HEK293T (cell line): ENCODE results near the gene TUBAL3.

Experiments used
- CTCF ChIA-PET: fragments of 350-600 bp; formaldehyde crosslinking; extraction: SDS; loops from one replicate; lab custom pipeline; 2021; ENCODE audit warnings: antibody characterized with exemption, inconsistent platforms; lab: Yijun Ruan, JAX
- POLR2A ChIA-PET: fragments of 350-600 bp; formaldehyde crosslinking; extraction: SDS; loops from one replicate; lab custom pipeline; 2020; ENCODE audit warnings: antibody characterized with exemption, inconsistent platforms; lab: Yijun Ruan, JAX
- DNase-seq: peaks from one replicate; pipeline ENCODE4 v3.0.0; 2012; ENCODE audit warnings: mixed read lengths; ENCODE audit errors: extremely low spot score
- ARNT ChIP-seq: fragments of 450-650 bp; IDR thresholded peaks from 2 replicates; pipeline ENCODE4 v1.6.1; 2017; ENCODE audit warnings: mild to moderate bottlenecking
- BHLHE40 ChIP-seq: fragments of 450-650 bp; IDR thresholded peaks from 2 replicates; pipeline ENCODE4 v1.6.1; 2016; ENCODE audit warnings: mild to moderate bottlenecking, moderate library complexity, borderline replicate concordance
- CTBP1 ChIP-seq: fragments of 450-650 bp; IDR thresholded peaks from 2 replicates; pipeline ENCODE4 v1.6.1; 2016; ENCODE audit warnings: borderline replicate concordance
- ELF4 ChIP-seq: fragments of 450-650 bp; IDR thresholded peaks from 2 replicates; pipeline ENCODE4 v1.6.1; 2017; ENCODE audit warnings: antibody characterized with exemption
- FOXA1 ChIP-seq: fragments of 450-650 bp; IDR thresholded peaks from 2 replicates; pipeline ENCODE4 v1.6.1; 2016; ENCODE audit warnings: mild to moderate bottlenecking
- FOXK2 ChIP-seq: fragments of 450-650 bp; IDR thresholded peaks from 2 replicates; pipeline ENCODE4 v1.6.1; 2016; ENCODE audit warnings: mild to moderate bottlenecking
- FOXM1 ChIP-seq: fragments of 450-650 bp; IDR thresholded peaks from 2 replicates; pipeline ENCODE4 v1.6.1; 2017; ENCODE audit warnings: mild to moderate bottlenecking, borderline replicate concordance
- HDGF ChIP-seq: fragments of 450-650 bp; IDR thresholded peaks from 2 replicates; pipeline ENCODE4 v1.6.1; 2017; ENCODE audit warnings: antibody characterized with exemption, borderline replicate concordance
- L3MBTL2 ChIP-seq: fragments of 450-650 bp; conservative IDR thresholded peaks from 2 replicates; pipeline ENCODE4 v1.6.1; 2016; ENCODE audit warnings: mild to moderate bottlenecking
- LEF1 ChIP-seq: fragments of 450-650 bp; IDR thresholded peaks from 2 replicates; pipeline ENCODE4 v1.6.1; 2017; ENCODE audit warnings: mild to moderate bottlenecking, borderline replicate concordance
- NFRKB ChIP-seq: fragments of 450-650 bp; IDR thresholded peaks from 2 replicates; pipeline ENCODE4 v1.6.1; 2016; ENCODE audit warnings: mild to moderate bottlenecking, moderate library complexity
- SP1 ChIP-seq: fragments of 450-650 bp; IDR thresholded peaks from 2 replicates; pipeline ENCODE4 v1.6.1; 2017
- SUZ12 ChIP-seq: fragments of 450-650 bp; IDR thresholded peaks from 2 replicates; pipeline ENCODE4 v1.6.1; 2016; ENCODE audit warnings: mild to moderate bottlenecking
- TARDBP ChIP-seq: fragments of 450-650 bp; IDR thresholded peaks from 2 replicates; pipeline ENCODE4 v1.6.1; 2016
- ZNF384 ChIP-seq: fragments of 450-650 bp; IDR thresholded peaks from 2 replicates; pipeline ENCODE4 v1.6.1; 2016
- TF ChIP-seq, protein P1 (sequence below): fragments of 450-650 bp; IDR thresholded peaks from 2 replicates; pipeline ENCODE4 v1.6.1; 2016

TUBAL3 gene

DNA sequence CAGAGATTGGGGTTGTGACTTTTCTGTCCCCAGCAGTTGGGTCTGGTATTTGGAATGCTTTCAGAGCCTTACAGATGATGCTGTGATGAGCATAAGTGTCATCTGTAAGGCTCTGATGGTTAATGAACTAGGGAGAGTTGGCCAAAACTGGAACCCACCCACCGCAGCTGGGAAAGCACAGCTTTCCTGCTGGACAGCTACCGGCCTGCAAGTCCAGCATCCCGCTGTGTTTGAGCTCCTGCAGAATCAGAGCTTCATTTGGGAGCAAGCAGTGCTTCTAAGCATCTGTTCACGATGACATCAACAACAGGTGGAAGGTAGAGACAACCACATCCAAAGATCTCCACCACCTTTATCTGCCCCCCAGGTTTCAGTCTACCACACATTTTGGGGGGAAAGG lies 28.2 kb downstream of the TUBAL3 start:
- TF ChIP-seq L3MBTL2 (no peak), TARDBP (no peak), FOXK2 (no peak), FOXM1 (no peak), HDGF (no peak), ARNT (no peak), NFRKB (no peak), ZNF384 (no peak), FOXA1 (no peak), BHLHE40 (no peak), ELF4 (no peak), LEF1 (no peak), CTBP1 (no peak), SUZ12 (no peak), SP1 (no peak)
- TF ChIP-seq, protein P1, sequence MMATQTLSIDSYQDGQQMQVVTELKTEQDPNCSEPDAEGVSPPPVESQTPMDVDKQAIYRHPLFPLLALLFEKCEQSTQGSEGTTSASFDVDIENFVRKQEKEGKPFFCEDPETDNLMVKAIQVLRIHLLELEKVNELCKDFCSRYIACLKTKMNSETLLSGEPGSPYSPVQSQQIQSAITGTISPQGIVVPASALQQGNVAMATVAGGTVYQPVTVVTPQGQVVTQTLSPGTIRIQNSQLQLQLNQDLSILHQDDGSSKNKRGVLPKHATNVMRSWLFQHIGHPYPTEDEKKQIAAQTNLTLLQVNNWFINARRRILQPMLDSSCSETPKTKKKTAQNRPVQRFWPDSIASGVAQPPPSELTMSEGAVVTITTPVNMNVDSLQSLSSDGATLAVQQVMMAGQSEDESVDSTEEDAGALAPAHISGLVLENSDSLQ = no peak
- ChIA-PET CTCF (no interaction called here), POLR2A (no interaction called here)
- no peak for DNase-seq

DNA sequence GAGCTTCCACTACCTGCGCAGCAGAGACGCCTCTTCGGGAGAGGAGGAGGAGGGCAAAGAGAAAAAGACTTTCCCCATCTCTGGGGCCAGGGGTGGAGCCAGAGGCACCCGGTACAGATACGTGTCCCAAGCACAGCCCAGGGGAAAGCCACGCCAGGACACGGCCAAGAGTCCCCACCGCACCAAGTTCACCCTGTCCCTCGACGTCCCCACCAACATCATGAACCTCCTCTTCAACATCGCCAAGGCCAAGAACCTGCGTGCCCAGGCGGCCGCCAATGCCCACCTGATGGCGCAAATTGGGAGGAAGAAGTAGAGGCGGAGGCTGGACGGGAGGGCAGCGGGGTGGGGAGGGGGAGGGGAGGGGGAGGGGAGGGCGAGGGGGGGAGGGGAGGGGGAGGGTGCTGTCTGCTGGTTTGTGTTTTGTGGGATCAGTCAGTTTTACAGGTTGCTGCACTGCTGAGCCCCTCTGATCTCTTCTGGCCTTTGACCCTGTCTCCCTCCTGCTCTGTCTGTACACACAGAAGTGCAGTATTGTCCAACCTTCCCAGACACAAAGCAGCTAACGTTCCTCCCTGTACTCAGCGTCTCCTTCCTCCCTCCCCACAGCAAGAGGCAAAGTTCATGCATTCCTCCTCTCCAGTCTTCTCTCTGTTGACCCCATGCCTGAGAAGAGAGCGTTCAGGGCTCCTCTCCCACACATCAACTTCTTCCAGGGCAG lies 30.6 kb downstream of the TUBAL3 start:
- no peak for TF ChIP-seq CTBP1
- no peak for TF ChIP-seq SP1
- TF ChIP-seq LEF1 = no peak
- no peak for TF ChIP-seq FOXK2
- CTCF ChIA-PET = no interaction called here
- no peak for DNase-seq
- POLR2A ChIA-PET = no interaction called here

DNA sequence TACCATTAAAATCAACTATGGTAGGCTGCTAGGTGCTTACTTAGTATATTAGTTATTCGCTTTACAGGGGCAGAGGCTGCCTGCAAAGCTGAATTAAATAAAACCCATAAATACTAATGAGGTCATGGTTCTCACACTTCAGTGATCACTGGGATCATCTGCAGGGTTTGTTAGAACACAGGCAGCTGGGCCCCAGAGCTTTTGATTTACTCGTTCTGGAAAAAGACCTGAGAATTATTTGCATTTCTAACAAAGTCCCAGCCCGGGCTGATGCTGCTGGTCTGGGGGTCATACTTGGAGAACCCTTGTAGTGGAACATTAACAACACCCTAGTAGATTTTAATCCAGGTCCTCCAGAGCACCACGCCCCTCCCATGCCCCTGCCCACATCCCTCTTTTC lies 31.3 kb downstream of the TUBAL3 start:
- POLR2A ChIA-PET = no interaction called here
- TF ChIP-seq FOXM1 (no peak), ELF4 (no peak), ARNT (no peak), NFRKB (no peak), LEF1 (no peak), TARDBP (no peak), FOXK2 (no peak), FOXA1 (no peak), ZNF384 (no peak), L3MBTL2 (no peak), HDGF (no peak)
- CTCF ChIA-PET = no interaction called here
- no peak for DNase-seq

DNA sequence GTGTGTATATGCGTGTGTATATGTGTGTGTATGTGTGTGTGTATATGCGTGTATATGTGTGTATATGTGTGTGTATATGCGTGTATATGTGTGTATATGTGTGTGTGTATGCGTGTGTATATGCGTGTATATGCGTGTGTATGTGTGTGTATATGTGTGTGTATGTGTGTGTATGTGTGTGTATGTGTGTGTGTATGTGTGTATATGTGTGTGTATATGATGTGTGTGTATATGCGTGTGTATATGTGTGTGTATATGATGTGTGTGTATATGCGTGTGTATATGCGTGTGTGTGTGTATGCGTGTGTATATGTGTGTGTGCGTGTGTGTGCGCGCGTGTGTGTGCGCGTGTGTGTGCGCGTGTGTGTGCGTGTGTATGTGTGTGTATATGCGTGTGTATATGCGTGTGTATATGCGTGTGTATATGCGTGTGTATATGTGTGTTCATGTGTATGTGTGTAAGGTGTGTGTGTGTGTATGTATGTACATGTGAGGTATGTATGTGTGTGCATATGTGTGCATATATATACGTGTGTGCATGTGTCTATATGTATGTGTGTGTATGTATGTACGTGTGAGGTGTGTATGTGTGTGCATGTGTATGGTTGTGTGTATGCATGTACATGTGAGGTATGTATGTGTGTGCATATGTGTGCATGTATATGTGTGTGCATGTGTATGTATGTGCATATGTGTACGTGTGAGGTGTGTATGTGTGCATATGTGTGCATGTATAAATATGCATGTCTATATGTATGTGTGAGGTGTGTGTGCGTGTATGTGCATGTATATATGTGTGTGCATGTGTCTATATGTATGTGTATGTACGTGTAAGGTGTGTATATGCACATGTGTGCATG lies 33.9 kb downstream of the TUBAL3 start:
- DNase-seq = no peak
- ChIA-PET POLR2A (no interaction called here), CTCF (no interaction called here)
- no peak for TF ChIP-seq ZNF384
- TF ChIP-seq LEF1 = no peak
- TF ChIP-seq, protein P1 = no peak
- TF ChIP-seq NFRKB = no peak

DNA sequence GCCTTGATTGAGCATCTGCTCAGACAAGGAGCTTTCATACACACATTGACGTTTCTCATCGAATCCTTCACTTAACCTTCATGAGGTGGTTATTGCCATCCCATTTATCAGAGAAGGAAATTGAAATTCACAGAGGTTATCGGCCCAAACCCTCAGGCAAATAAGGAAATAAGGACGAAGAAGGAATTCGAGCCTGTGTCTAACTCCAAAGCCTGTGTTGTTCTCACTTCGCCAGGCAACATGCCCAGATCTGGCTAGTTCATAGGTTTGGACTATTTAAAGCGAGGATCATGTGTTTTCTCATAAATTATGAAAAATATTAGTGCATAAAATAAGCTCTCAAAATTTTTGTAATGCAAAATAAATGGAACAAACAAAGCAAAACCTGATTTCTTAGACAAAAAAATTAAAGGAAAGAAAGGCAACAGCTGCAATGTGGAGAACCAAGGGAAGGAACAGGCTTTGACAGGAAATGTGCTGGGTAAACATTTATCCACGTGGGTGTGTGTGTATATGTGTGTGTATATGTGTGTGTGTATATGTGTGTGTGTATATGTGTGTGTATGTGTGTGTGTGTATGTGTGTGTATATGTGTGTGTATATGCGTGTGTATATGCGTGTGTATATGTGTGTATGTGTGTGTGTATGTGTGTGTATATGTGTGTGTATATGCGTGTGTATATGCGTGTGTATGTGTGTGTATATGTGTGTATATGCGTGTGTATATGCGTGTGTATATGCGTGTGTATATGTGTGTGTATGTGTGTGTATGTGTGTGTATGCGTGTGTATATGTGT lies 35.1 kb downstream of the TUBAL3 start:
- no peak for DNase-seq
- CTCF ChIA-PET = no interaction called here
- POLR2A ChIA-PET = no interaction called here
- TF ChIP-seq LEF1 = no peak
- no peak for TF ChIP-seq SUZ12
- no peak for TF ChIP-seq SP1
- no peak for TF ChIP-seq ELF4
- no peak for TF ChIP-seq FOXM1
- TF ChIP-seq ZNF384 = no peak
- TF ChIP-seq FOXK2 = no peak
- no peak for TF ChIP-seq BHLHE40
- TF ChIP-seq L3MBTL2 = no peak
- no peak for TF ChIP-seq FOXA1
- TF ChIP-seq ARNT = no peak
- TF ChIP-seq CTBP1 = no peak
- TF ChIP-seq TARDBP = no peak

DNA sequence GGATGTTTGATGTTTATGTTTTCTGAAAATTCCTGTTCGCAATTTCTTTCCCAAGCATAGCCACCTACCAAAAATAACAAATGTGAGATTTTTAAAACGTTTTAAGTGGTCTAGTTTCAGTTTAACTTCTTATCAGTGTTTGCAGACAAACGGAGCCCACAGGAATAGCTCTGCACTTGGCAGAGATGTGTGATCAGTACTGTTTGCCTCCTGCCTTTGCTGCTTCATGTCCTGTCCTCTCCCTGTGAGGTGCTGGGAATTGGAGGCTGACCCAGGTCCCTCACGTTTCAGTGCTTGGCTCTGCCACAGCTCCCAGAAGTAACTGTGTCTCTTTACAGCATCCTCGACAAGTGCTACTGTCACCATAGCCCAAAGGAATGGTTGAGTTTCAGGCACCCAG lies 38.7 kb downstream of the TUBAL3 start:
- TF ChIP-seq FOXK2 (no peak), NFRKB (no peak), FOXA1 (no peak), TARDBP (no peak), SP1 (no peak), BHLHE40 (no peak), HDGF (no peak), ELF4 (no peak), ARNT (no peak), ZNF384 (no peak), L3MBTL2 (no peak), FOXM1 (no peak), CTBP1 (no peak), SUZ12 (no peak), LEF1 (no peak)
- TF ChIP-seq, protein P1 = no peak
- DNase-seq = no peak
- CTCF ChIA-PET = no interaction called here
- POLR2A ChIA-PET = no interaction called here
